ENCODE measurements around the gene FAM167B.

DNA sequence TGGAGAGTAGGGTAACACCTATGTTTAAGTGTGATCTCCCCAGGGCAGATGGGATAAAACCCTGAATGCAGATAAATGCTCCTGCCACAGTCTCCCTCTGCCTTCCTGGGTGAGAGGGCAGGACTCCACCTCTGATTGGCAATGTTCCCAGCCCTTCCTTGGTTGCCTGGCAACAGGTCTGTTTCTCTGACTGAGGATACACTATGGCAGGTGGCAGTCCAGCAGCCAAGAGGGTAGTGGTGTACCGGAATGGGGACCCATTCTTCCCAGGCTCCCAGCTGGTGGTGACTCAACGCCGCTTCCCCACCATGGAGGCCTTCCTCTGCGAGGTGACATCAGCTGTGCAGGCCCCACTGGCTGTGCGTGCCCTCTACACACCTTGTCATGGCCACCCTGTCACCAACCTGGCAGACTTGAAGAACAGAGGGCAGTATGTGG, 38.1 kb upstream of the FAM167B start, which contains the start of gene DCDC2B:
- TF ChIP-seq, protein P1, sequence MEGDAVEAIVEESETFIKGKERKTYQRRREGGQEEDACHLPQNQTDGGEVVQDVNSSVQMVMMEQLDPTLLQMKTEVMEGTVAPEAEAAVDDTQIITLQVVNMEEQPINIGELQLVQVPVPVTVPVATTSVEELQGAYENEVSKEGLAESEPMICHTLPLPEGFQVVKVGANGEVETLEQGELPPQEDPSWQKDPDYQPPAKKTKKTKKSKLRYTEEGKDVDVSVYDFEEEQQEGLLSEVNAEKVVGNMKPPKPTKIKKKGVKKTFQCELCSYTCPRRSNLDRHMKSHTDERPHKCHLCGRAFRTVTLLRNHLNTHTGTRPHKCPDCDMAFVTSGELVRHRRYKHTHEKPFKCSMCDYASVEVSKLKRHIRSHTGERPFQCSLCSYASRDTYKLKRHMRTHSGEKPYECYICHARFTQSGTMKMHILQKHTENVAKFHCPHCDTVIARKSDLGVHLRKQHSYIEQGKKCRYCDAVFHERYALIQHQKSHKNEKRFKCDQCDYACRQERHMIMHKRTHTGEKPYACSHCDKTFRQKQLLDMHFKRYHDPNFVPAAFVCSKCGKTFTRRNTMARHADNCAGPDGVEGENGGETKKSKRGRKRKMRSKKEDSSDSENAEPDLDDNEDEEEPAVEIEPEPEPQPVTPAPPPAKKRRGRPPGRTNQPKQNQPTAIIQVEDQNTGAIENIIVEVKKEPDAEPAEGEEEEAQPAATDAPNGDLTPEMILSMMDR (optimal IDR thresholded peaks at IDR 0.05 in 1 of 3, IDR thresholded peaks at IDR 0.05 in 1 of 3, conservative IDR thresholded peaks at IDR 0.05 in 1 of 3; ENCODE audit: extremely low read depth in 1 of 3, insufficient read depth in 2 of 3, low read length in 3 of 3) = no peak
- no peak for TF ChIP-seq EZH2 (IDR thresholded peaks at IDR 0.05; ENCODE audit: low read length)
